Measurements from ENCODE around the gene LEMD2.

DNA sequence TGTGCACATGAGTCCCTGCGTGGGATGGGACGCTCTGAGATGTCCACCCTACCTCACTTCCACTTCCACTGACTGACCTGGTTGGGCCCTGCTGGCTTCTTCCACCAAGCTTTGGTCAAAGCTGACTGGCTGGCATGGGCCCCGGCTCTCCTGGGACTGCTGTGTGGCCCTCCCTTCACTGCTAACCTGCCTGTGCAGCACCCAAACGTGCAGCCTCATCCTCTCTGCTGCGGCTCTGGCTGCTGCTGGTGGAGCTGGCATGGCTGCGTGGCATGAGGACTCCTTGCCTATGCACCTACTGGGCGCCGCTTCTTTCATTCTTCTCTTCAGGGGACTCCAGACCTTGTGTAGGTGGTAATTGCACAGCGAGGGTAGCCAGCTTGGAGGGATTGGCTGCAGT lies 23.6 kb downstream of the LEMD2 start:
- TF ChIP-seq POLR2AphosphoS5 (IDR thresholded peaks at IDR 0.05), result no peak
- TF ChIP-seq, protein P1, sequence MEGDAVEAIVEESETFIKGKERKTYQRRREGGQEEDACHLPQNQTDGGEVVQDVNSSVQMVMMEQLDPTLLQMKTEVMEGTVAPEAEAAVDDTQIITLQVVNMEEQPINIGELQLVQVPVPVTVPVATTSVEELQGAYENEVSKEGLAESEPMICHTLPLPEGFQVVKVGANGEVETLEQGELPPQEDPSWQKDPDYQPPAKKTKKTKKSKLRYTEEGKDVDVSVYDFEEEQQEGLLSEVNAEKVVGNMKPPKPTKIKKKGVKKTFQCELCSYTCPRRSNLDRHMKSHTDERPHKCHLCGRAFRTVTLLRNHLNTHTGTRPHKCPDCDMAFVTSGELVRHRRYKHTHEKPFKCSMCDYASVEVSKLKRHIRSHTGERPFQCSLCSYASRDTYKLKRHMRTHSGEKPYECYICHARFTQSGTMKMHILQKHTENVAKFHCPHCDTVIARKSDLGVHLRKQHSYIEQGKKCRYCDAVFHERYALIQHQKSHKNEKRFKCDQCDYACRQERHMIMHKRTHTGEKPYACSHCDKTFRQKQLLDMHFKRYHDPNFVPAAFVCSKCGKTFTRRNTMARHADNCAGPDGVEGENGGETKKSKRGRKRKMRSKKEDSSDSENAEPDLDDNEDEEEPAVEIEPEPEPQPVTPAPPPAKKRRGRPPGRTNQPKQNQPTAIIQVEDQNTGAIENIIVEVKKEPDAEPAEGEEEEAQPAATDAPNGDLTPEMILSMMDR (IDR thresholded peaks at IDR 0.05), result no peak
